HG03442 (cell line): Measurements from ENCODE around the gene MIEF2.

Experiments
- ATAC-seq: cut with Tn5 transposase; IDR thresholded peaks from one replicate; pipeline ENCODE4 v1.9.1; 2021; ENCODE audit warnings: mild to moderate bottlenecking, moderate library complexity; ENCODE audit not compliant: unreplicated experiment

MIEF2 gene

DNA sequence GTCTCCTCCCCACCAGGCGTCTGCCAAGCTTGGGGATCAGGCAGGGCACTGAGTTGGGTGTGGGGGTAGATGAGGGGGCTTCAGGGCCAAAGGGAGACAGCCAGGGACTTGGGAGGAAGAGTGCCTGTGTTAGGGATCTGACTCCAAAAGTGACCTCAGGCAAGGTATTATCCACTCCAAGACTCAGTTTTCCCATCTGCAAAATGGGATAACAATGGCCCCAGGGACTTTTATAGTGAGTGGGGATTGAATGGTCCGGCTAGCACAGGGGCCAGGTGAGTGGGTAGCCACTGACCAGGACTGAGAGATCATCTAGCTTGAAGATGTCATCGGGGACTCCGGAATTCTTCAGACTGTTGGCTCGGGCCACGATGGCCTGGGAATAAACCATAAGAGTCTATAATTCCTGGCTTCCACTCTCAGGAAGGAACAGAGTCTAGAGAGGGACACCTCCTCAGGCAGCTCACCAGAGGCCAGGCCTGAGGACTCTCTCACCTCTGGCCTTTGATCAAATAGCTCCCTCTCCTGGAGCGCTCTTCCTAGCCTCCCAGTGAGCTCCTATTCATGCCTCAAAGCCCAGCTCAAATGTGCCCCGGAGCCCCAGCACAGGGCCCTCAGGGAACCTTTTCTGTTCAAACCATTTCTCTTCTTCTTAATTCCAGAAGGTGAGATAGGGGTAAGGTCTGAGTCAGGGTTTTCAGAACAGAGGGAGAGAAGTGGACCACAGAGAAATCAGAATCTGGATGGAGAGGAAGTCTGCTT is 5.4 kb upstream of the MIEF2 start:
- ATAC-seq, result no peak

DNA sequence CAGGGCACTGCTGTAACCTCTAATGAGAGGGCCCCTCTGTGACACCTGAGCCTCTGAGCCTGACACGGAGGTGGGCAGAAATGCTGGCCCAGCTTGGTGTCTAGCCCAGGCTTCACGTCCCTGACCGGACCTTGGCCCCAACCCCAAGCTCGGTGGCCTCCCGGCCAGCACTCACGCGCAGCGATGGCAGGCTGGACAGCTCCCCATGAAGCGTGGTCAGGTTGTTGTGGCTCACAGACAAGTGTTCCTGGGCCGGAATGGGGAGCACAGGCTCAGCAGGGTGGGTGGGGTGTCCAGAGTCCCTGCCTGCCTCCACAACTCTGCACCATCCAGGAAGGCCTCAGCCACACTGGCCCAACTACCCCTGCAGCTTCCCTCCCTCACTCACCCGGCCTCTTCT is 4.1 kb upstream of the MIEF2 start:
- no peak for ATAC-seq

DNA sequence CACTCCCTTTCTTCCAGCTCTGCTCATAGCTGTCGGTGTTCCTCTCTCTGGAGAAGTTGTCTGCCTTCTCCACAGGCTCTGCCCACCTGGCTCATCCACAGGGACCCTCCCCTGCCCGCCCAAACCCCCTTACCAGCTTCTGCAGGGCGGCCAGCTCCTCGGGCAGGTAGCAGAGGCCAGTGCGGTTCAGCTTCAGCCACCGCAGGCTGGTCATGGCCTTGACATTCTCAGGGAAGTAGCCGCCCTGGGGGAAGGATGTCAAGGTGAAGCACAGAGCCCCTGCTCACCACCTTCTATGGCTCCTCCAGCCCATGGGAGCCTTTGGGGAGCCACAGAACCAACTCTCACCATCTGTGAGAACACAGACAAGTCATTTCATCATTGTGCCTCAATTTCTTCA is 3.7 kb upstream of the MIEF2 start:
- no peak for ATAC-seq

DNA sequence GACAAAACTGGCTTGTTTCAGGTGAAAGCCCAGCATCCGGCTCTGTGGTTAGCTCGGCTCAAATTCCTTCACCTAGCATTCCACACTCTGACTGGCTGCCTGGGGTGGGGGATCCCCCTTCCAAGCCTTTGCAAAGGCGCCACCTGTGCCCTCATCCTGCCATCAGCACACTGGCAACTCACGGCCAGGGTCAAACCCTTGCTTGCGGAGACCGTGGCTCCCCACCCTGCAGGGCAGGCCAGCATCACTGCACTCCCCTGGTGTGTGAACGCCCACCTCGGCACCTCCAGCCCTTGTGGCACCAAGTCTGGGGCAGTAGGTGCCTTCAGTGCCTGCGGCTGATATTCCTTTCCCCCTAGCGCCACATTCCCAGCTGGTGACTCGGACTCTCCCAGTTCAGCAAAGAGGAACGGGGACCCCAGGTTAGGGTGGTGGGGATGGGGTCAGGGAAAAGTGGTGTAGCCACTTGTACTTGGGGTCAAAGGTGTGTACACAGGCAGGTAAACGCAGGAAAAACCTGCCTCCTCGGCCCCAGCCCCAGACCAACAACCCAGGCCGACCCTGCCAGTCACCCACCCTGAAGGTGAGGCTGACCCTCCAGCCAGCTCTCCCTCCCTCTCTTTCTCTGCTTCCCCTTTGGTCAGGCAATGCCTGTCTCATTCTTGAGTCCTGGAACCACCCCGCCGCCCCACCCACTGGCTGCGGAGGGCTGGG is 3.0 kb upstream of the MIEF2 start:
- no peak for ATAC-seq

DNA sequence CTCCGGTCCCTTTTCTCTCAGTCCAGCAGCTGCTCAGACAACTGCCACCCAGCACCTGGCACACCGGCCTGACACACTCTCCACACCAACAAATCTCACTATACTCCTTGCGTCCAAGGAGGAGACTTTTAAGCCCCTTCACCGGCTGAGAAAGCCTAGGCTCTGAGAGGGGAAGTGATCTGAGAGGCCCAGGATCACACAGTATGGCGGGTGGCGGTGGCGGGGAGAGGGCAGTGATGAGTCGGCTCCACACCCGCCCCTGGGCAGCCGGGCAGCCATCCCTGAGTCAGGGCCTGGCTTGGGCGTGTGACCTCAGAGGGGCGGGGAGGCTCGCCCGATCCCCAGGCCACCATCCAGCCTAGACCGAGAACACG is 2.5 kb upstream of the MIEF2 start:
- peak; percentile 25 for ATAC-seq

DNA sequence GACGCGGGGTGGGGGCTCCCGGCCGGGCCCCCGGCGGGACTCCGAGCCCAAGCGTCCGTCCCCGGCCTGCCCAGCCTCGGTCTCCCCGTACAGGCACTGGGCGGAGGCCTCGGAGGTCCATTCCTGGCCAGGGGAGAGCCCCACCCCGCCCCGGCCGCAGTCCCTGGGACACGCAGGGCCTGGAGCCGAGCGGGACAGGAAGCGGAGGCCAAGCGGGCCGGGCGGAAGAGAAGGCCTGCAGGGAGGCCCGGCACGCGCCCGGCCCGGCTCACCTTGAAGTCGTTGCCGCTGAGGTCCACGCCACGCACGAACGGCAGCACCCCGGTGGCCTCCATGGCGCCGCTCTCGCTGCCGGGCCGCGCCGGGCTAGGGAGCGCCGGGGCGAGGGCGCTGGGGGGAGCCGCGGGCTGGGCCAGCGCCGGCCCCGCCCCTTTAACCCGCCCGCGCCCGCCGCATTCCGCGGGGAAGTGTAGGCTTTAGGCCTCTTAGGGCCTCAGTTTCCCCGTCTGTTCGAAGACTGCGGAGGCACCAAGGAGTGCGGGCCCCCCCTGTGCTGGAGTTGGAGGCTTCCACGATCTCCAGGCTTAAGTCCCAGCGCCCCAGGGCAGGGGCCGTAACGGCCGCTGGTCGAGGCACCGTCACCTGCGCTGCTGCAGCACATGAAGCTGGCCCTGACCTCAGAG is 2.0 kb upstream of the MIEF2 start, which contains the start of gene FLII:
Gene FLII (minus strand): TSS at position 383 of the 683 bp plus-strand sequence. CDS start 48 bp downstream, at position 335.
- ATAC-seq, result peak; percentile 26

DNA sequence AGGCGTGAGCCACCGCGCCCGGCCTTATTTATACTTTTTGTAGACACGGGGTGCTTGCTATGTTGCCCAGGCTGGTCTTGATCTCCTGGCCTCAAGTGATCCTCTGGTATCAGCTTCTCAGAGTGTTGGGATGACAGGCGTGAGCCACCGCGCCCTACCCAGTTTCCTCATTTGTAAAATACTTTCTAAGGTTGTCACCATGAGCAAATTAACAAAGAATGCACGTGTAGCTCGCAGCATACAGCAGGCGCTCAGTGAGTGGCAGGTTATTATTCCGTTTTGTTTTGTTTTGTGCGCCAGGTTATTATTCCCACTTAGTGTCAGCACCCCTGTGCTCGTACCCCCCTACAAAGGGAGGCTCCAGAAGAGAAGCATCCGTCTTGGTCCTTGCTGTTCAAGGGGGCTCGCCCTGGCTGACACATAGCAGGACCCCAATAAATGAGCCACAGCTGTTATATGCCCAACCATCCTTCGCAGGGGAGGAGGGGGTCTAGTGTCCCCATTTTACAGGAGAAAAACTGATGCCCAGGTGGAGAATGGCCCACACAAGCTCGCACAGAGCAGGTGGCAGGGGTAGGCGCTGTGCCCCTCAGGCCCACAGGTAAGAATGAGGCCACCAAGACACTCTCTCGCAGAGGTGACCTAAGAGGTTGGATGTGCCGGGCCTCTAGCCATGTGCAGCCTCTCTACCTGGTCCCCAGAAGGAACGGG is 686 bp upstream of the MIEF2 start:
- no peak for ATAC-seq

DNA sequence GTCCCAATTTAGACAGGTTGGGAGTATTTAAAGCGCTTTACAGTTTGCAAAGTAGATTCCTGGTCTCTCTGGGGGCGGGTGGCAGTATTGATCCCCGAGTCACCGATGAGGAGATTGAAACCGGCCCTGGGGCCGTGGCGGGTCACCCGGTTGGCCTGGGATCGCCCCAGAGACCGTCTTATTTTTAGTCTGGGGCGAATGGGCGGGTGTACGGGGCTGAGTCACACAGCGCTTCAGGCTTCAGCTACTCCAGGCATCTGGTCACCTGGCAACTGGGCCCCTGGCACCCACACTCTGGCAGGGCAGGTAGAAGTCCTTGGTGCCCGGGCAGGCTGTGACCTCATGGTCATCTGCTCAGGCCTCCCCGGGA is 669 bp downstream of the MIEF2 start:
- ATAC-seq, result no peak

DNA sequence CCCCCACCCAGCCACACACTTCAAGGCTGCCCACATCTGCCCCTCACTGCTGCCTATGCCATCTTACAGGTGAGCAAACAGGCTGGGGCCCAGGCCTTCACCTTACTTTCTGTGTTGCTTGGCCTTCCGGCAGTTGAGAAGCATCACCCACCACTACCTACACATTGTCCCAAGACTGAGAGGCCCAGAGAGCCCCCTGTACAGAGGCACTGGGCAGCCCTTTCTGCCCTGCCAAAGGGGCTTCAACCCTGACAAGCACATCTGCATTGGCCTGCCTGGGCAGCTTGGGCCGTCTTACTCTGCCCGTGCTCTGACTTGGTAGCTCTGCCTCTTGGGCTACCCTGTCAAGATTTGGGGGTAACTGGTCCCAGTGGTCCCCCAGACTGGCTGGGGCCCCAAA is 1.2 kb downstream of the MIEF2 start:
- no peak for ATAC-seq

DNA sequence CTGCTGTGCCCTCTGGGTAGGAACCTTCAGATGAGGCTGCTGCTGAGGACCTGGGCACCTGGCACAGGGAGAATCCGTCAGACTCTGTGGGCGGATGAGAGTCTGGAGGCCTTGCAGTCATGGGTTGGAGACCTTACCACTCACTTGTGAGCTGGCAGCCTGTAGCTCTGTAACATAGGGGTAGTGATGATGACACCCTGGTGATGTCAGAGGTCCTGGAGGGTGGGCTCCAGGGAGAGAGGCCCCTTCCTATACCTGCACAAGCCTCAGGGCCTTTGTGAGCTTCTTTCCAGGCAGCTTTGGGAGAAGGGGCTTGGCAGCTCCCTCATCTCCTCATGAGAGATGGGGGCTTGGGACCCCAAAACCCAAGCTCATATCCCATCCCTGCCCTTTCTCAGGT is 1.6 kb downstream of the MIEF2 start:
- ATAC-seq, result no peak

DNA sequence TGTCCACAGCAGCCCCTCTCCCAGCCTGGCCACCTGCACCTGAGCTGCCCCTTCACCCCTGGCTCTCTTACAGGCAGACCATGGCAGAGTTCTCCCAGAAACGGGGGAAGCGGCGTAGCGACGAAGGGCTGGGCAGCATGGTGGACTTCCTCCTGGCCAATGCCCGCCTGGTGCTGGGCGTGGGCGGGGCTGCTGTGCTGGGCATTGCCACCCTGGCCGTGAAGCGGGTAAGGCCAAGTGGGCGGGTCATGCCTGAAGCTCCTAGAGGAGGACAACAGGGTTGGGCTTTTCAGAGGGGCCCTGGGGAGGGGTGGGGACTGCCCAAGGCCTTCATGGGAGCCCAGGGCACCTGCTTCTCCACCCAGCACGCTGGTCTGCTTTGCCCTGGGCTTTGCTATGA is 2.2 kb downstream of the MIEF2 start:
- no peak for ATAC-seq

DNA sequence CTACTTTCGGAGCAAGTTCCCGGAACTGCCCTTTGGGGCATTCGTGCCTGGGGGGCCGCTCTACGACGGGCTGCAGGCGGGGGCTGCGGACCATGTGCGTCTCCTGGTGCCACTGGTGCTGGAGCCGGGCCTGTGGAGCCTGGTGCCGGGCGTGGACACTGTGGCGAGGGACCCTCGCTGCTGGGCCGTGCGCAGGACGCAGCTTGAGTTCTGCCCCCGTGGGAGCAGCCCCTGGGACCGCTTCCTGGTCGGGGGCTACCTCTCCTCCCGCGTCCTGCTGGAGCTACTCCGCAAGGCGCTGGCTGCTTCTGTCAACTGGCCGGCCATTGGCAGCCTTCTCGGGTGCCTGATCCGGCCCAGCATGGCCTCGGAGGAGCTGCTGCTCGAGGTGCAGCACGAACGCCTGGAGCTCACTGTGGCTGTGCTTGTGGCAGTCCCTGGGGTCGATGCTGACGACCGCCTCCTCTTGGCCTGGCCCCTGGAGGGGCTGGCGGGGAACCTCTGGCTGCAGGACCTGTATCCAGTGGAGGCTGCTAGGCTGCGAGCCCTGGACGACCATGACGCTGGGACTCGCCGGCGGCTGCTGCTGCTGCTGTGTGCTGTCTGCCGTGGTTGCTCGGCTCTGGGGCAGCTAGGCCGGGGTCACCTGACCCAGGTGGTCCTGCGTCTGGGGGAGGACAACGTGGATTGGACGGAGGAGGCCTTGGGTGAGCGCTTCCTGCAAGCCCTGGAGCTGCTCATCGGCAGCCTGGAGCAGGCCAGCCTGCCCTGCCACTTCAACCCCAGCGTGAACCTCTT is 3.6 kb downstream of the MIEF2 start:
- no peak for ATAC-seq

DNA sequence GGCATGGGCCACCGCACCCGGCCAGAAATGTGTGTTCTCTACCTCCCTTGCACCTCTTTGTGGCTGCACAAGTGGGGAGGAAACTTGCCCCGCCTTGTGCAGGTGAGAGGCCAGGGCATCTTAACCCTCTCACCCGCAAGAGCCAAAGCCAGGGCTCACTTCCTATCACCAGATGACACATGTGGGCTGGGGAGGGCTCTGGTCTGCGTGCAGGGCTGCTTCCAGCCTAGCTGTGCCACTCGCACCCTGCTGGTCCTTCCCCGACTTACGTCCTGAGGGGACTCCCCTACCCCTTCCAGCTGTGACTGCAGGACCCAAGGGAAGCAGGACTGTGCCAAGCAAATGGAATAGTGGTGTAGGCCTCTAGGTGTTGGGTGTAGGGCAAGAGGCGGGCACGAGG is 6.9 kb downstream of the MIEF2 start:
- no peak for ATAC-seq

DNA sequence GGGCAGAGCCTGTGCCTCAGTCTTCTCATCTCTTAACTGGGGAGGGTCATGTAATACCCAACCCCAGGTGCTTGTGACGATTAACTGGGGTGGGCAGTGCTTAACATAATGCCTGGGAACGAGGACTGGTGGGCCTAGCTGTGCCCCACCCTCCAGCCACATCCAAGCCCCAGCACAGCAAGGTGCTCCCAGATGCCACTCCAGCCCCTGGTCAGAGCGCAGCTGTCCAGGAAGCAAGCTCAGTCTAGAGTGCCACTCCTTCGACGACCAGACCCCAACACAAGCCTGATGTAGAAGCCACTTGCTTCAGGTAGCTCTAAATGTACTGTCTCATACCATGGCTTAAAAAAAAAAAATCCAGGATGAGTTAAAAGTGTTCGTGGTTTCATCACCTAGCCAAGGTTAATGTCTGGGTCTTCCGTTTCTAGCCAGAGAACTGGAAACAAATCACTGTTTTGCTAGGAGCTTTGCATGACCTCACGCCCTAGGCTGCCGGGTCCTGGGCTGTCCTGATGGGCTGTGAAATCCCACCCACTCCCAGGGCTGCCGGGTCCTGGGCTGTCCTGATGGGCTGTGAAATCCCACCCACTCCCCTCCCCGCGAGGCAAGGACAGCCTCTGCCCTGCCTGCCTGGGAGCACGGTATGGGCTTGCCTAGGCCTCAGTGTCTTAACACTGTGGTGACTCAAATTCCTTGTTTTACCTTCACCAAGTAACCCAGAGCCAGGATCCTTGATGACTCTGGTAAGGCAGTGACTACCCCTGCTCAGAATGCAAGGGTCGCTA is 7.7 kb downstream of the MIEF2 start:
- no peak for ATAC-seq

DNA sequence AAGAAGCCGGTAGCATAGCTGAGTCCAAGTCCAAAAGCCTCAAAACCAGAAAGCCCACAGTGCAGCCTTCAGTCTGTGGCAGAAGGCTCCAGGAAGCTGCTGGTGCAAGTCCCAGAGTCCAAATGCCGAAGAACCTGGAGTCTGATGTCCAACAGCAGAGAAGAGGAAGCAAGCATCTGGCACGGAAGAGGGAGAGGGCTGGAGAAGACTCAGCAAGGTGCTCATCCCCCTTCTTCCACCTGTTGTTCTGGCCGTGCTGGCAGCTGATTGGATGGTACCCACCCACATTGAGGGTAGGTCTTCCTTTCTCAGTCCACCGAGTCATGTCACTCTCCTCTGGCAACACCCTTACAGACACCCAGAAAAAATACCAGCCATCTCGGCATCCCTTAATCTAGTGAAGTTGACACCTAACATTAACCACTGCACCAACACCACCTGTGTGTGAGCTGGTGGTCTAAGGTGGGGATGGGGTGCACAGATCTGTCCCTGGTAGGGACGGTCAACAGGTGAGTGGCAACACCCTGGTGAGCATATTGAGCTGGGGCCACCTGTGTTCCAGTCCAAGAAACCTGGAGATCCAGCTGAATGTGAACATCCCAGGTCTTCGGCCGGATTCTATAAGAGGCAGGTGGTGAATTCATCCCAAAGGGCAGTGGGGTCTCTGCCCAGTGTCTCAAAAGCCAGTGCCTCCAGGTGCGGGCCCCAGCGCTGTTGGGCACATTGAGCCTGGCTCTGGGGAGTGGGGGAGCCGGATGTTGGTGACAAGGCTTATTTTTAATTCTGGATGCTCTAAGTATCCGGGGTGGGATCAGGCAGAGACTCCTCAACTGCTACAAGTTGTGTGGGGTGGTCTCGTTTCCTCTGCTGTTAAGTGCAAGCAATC is 9.8 kb downstream of the MIEF2 start:
- no peak for ATAC-seq

DNA sequence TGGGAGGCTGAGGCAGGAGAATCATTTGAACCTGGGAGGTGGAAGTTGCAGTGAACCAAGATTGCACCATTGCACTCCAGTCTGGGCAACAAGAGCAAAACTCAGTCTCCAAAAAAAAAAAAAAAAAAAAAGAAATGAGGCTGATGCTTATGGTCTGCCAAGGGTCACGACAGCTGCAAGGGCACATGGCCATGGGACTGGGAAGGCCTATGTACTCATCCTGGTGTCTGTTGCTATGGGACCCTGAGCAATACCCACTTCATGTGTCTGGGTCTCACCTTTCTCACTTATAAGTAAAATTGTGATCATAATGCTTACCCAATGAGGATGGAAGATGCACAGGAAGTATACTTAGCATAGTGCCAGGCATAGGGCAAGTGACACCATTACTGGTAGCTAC is 16.6 kb downstream of the MIEF2 start:
- no peak for ATAC-seq

DNA sequence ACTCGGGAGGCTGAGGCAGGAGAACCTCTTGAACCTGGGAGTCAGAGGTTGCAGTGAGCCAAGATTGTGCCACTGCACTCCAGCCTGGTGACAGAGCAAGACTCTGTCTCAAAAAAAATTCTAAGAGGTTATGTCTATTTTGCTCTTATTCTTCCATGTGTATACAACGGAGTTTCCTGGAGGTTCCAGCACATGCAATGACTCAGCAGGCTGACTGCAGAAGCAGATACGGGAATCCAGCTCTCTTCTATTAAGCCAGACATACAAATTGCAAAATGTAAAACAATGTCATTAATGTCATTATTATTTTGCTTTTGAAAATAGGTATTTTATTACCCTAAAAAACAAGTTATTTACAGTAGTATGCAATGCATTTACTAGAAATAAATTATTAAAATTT is 18.4 kb downstream of the MIEF2 start:
- no peak for ATAC-seq

DNA sequence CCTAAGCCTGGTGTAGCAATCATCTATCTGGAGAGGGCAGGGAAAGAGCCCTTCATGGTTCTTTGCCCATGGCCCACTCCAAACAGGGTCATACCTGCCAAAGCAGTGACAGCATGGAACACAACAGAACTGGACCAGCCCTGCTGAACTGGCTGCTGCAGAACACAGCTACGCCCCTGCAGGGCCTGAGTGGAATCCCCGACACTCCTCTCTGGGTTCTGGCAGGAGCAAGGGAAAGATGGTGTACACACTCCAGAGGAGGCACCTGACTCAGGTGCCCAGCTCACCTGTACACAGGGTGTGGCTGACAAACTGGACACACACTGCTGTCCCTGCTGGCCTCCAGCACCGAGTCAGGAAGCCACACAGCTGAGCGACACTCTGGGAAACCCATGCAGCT is 19.8 kb downstream of the MIEF2 start:
- no peak for ATAC-seq
